ENCODE measurements around the gene FIGLA. TPM values are rescaled to one million over a fixed set of nuclear protein-coding genes. Genes with fewer than 3 reads are reported as not detected.

The FIGLA gene
- total RNA-seq, 1 experiment from 2014 or later = not detected

DNA sequence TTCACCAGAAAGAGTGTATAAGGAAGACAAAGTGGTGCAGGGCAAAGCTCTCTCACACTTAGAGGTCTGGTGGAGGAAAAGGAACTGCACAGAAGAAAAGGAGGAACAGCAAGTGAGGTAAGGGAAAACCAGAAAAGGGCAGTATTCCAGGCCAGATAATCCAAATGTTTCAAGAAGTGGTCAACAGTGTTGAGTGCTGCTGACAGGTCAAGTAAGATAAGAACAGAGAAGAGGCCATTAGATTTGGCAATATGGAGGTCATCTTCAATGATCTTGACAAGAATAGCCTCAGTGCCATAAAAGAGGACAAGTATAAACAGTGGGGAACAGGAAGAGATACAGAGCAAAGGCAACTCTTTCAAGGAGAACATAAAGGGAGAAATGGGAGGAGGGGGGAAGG is 37.4 kb downstream of the FIGLA start:
- H3K36me3 ChIP-seq (ENCODE audit: insufficient read depth, low read length, poor library complexity, severe bottlenecking) = no peaks in the 10 kb centered on the region
- no peak overlapping the region for H3K27ac ChIP-seq (ENCODE audit: low read depth, low read length, poor library complexity, severe bottlenecking)
- no peaks in the 10 kb centered on the region for H3K9me3 ChIP-seq (ENCODE audit: low read depth, low read length, poor library complexity, severe bottlenecking)
- no peak for DNase-seq (ENCODE audit: low spot score)
- H3K4me3 ChIP-seq (ENCODE audit: low read depth, low read length, poor library complexity, severe bottlenecking) = no peak overlapping the region
- peaks cover 3% of the 10 kb centered on the region for H3K27me3 ChIP-seq (replicated peaks; ENCODE audit: insufficient read depth, low read depth, low read length, poor library complexity)
- no peak for TF ChIP-seq EZH2 (IDR thresholded peaks at IDR 0.05; ENCODE audit: borderline replicate concordance, low read depth, low read length, poor library complexity, severe bottlenecking)
- TF ChIP-seq, protein P1, sequence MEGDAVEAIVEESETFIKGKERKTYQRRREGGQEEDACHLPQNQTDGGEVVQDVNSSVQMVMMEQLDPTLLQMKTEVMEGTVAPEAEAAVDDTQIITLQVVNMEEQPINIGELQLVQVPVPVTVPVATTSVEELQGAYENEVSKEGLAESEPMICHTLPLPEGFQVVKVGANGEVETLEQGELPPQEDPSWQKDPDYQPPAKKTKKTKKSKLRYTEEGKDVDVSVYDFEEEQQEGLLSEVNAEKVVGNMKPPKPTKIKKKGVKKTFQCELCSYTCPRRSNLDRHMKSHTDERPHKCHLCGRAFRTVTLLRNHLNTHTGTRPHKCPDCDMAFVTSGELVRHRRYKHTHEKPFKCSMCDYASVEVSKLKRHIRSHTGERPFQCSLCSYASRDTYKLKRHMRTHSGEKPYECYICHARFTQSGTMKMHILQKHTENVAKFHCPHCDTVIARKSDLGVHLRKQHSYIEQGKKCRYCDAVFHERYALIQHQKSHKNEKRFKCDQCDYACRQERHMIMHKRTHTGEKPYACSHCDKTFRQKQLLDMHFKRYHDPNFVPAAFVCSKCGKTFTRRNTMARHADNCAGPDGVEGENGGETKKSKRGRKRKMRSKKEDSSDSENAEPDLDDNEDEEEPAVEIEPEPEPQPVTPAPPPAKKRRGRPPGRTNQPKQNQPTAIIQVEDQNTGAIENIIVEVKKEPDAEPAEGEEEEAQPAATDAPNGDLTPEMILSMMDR (conservative IDR thresholded peaks at IDR 0.05; ENCODE audit: low read depth, low read length) = no peak
- intact Hi-C loops (cut with micrococcal nuclease; ENCODE audit: unreplicated experiment) = no loop called here
- ChIA-PET POLR2A (ENCODE audit: low non-redundant PET) (interaction anchor here (0.7 kb wide), 1 partner anchor 197 kb away, joined by 3 read pairs; no protein-coding TSS in a partner anchor), CTCF (no interaction called here)
- no peaks in the 10 kb centered on the region for H3K4me1 ChIP-seq (ENCODE audit: insufficient read depth, low read length, poor library complexity, severe bottlenecking)
- no TSS peak for BruUV-seq (replicated peaks)

DNA sequence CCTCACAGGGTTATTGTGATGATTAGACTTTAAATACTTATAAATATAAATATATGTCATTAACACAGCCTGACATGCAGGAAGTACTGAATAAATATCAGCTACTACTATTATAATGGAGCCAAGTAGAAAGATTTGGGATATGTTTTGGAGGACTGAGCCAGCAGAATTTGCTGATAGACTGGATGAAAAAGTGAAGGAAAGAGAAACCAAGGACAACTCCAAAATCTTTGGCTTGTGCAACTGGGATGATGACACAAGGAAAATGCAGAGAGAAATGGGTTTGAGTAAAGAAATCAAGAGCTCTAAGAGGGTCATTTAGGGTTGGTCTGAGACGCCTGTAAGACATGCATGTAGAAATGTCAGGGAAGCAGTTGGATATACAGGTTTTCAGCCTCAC is 38.0 kb downstream of the FIGLA start:
- intact Hi-C loops (cut with micrococcal nuclease; ENCODE audit: unreplicated experiment) = no loop called here
- CTCF ChIA-PET = no interaction called here
- H3K9me3 ChIP-seq (ENCODE audit: low read depth, low read length, poor library complexity, severe bottlenecking) = no peaks in the 10 kb centered on the region

DNA sequence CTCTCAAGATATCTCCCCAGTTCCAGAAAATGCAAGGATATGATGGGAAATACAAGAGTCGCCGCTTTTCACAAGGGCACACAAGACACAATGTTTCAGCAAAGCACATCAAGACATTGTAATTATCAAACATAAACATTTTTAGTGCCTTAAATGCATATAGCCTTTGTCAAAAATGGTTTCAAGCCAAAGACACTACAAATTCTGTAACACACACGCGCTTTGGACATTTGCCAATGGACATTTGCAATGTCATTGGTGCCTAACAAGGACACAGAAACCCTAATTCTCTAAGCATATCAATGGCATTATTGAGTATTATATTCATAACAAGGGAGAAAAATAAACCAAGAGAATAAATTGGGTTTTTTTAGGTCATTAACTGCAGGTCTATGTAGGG is 38.6 kb downstream of the FIGLA start:
- Histone ChIP-seq H3K36me3 (ENCODE audit: insufficient read depth, low read length, poor library complexity, severe bottlenecking) (no peaks in the 10 kb centered on the region), H3K4me1 (ENCODE audit: insufficient read depth, low read length, poor library complexity, severe bottlenecking) (no peaks in the 10 kb centered on the region), H3K27ac (ENCODE audit: low read depth, low read length, poor library complexity, severe bottlenecking) (no peak overlapping the region), H3K27me3 (replicated peaks; ENCODE audit: insufficient read depth, low read depth, low read length, poor library complexity) (no peaks in the 10 kb centered on the region), H3K4me3 (ENCODE audit: low read depth, low read length, poor library complexity, severe bottlenecking) (no peak overlapping the region), H3K9me3 (ENCODE audit: low read depth, low read length, poor library complexity, severe bottlenecking) (no peaks in the 10 kb centered on the region)
- TF ChIP-seq EZH2 (IDR thresholded peaks at IDR 0.05; ENCODE audit: borderline replicate concordance, low read depth, low read length, poor library complexity, severe bottlenecking) = no peak
- TF ChIP-seq, protein P1 (conservative IDR thresholded peaks at IDR 0.05; ENCODE audit: low read depth, low read length) = no peak
- intact Hi-C loops (cut with micrococcal nuclease; ENCODE audit: unreplicated experiment) = no loop called here
- no peak for DNase-seq (ENCODE audit: low spot score)
- no TSS peak for BruUV-seq (replicated peaks)
- ChIA-PET POLR2A (ENCODE audit: low non-redundant PET) (no interaction called here), CTCF (no interaction called here)

More for the DNA sequence above, 38.0 kb downstream of the FIGLA start:
- no TSS peak for BruUV-seq (replicated peaks)
- TF ChIP-seq EZH2 (IDR thresholded peaks at IDR 0.05; ENCODE audit: borderline replicate concordance, low read depth, low read length, poor library complexity, severe bottlenecking) = no peak
- TF ChIP-seq, protein P1 (conservative IDR thresholded peaks at IDR 0.05; ENCODE audit: low read depth, low read length) = no peak
- H3K36me3 ChIP-seq (ENCODE audit: insufficient read depth, low read length, poor library complexity, severe bottlenecking) = no peaks in the 10 kb centered on the region
- no peak for DNase-seq (ENCODE audit: low spot score)
- POLR2A ChIA-PET (ENCODE audit: low non-redundant PET) = interaction anchor here (0.7 kb wide), 1 partner anchor 198 kb away, joined by 3 read pairs; no protein-coding TSS in a partner anchor
- no peaks in the 10 kb centered on the region for H3K27me3 ChIP-seq (replicated peaks; ENCODE audit: insufficient read depth, low read depth, low read length, poor library complexity)
- H3K27ac ChIP-seq (ENCODE audit: low read depth, low read length, poor library complexity, severe bottlenecking) = no peak overlapping the region
- H3K4me1 ChIP-seq (ENCODE audit: insufficient read depth, low read length, poor library complexity, severe bottlenecking) = no peaks in the 10 kb centered on the region
- H3K4me3 ChIP-seq (ENCODE audit: low read depth, low read length, poor library complexity, severe bottlenecking) = no peak overlapping the region

Measured in A673 (cell line).